ENCODE data around the gene MAML2. TPM values are rescaled to one million over a fixed set of nuclear protein-coding genes. Genes with fewer than 3 reads are reported as not detected.

Gene MAML2
- total RNA-seq, 1 experiment from 2014 or later: 22.7 TPM

DNA sequence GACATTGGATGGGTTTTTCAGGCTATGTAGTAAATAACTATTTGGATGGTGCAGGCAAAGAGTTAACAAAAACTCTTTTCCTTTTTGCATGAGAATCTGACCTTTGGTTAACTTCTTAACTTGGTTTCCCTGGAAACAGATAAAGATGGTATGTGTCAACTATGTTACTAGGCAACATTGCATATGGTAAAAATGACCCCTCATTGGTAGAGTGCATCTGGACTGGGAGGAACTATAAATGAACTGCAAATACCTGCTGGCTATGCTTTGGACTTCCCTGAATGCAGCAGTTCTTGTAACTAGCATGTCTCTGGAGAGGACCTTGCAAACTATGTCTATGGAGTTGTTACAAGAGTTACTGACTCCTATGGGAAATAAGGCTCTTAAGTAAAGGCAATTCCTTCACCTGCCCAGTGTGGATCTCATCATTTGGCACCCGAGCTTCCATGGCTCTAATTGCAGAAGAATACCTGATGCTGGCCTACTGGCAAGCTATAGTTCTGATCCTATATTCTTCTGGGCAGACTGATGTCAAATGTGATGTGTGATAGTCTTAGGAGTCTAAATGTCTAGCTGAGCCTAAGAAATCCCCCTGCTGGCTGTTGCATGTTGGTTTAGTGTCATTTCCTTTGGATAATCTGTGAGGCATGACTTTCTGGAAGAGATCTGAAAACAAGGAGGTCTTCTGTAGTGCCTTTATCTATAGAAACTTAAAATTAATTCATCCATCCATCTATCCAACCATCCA, 292.4 kb downstream of the MAML2 start:
- H3K4me1 Mint-ChIP-seq (ENCODE audit: low read depth, unreplicated experiment): peaks cover 61% of the 10 kb centered on the region
- TF ChIP-seq, protein P1, sequence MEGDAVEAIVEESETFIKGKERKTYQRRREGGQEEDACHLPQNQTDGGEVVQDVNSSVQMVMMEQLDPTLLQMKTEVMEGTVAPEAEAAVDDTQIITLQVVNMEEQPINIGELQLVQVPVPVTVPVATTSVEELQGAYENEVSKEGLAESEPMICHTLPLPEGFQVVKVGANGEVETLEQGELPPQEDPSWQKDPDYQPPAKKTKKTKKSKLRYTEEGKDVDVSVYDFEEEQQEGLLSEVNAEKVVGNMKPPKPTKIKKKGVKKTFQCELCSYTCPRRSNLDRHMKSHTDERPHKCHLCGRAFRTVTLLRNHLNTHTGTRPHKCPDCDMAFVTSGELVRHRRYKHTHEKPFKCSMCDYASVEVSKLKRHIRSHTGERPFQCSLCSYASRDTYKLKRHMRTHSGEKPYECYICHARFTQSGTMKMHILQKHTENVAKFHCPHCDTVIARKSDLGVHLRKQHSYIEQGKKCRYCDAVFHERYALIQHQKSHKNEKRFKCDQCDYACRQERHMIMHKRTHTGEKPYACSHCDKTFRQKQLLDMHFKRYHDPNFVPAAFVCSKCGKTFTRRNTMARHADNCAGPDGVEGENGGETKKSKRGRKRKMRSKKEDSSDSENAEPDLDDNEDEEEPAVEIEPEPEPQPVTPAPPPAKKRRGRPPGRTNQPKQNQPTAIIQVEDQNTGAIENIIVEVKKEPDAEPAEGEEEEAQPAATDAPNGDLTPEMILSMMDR (IDR thresholded peaks at IDR 0.05; ENCODE audit: unreplicated experiment): no peak
- CTCF ChIA-PET: no interaction called here
- TSS peak; percentile 72 for BruUV-seq (replicated peaks)
- DNase-seq: peak; percentile 18
- peaks cover 14% of the 10 kb centered on the region for H3K36me3 Mint-ChIP-seq (ENCODE audit: insufficient read depth, unreplicated experiment)
- no peak overlapping the region for H3K4me3 Mint-ChIP-seq (ENCODE audit: low read depth, unreplicated experiment)
- H3K27me3 Mint-ChIP-seq (ENCODE audit: unreplicated experiment): no peaks in the 10 kb centered on the region
- no peaks in the 10 kb centered on the region for H3K9me3 Mint-ChIP-seq (ENCODE audit: low read depth, unreplicated experiment)
- intact Hi-C loops (cut with micrococcal nuclease; ENCODE audit: unreplicated experiment): loop anchor here (5.0 to 10.0 kb wide), 2 partner anchors 38 to 206 kb away; no protein-coding TSS in a partner anchor
- H3K27ac Mint-ChIP-seq (ENCODE audit: unreplicated experiment): peak overlapping the region; percentile 66

DNA sequence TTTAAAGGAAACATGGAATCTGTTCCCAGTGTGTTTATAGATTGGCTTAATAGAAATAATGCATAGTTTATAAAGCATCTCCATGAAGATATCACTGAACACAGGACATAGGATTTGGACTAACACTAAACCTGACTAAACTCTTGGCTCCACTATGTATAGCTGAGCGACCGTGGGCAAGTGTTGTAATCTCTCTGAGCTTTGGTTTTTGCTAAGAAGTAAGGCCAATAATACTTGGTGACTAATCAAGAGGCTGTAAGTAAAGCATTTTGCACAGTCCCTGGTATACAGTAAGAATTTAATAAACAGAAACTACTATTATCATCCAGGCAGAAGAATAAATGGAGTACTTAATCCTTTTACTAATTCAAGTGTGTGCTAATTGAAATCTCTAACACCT, 293.6 kb downstream of the MAML2 start:
- TF ChIP-seq, protein P1 (IDR thresholded peaks at IDR 0.05; ENCODE audit: unreplicated experiment): no peak
- intact Hi-C loops (cut with micrococcal nuclease; ENCODE audit: unreplicated experiment): no loop called here
- Mint-ChIP-seq H3K9me3 (ENCODE audit: low read depth, unreplicated experiment) (no peaks in the 10 kb centered on the region), H3K36me3 (ENCODE audit: insufficient read depth, unreplicated experiment) (peaks cover 11% of the 10 kb centered on the region), H3K27me3 (ENCODE audit: unreplicated experiment) (no peaks in the 10 kb centered on the region), H3K4me1 (ENCODE audit: low read depth, unreplicated experiment) (peaks cover 49% of the 10 kb centered on the region), H3K27ac (ENCODE audit: unreplicated experiment) (no peak overlapping the region), H3K4me3 (ENCODE audit: low read depth, unreplicated experiment) (no peak overlapping the region)
- BruUV-seq (replicated peaks): no TSS peak
- CTCF ChIA-PET: no interaction called here
- DNase-seq: no peak

DNA sequence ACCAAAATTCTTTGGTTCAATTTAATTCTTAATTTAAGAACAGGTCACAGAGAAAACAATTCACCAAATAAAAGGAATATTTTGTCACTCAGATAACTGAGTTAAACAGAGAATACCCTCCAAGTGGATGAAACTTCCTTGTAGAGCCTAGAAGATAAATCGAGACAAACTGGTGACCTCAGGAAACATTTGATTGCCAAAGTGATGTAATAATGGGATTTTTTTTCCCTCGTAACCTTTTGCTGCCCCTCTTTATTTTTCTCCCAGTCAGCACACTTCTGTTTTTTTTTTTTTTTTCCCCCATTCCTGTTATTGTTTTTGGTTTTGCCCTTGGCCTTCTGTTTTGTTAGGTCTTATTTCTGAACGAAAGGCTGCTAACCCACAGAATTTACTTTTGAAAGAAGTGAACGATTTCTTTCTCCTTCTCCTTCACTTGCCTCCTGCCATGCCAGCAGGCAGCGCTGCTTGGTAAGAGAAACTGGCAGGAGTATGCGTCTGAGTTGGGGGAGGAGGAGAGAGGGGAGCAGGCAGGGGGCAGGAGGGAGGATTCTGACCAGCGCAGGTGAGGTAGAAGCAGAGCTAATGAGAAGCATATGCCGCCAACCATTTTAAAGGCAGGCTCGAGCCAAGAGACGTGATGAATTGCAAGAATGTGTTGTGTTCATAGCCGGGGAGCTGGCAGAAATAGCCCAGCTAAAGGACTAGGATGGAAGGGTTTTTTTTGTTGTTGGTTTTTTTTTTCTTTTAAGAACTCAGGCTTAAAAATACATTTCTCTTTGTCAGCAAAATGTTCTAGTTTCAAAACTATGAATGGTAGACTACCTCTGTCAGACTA, 297.2 kb downstream of the MAML2 start:
- Mint-ChIP-seq H3K4me3 (ENCODE audit: low read depth, unreplicated experiment) (no peak overlapping the region), H3K9me3 (ENCODE audit: low read depth, unreplicated experiment) (no peaks in the 10 kb centered on the region), H3K27ac (ENCODE audit: unreplicated experiment) (no peak overlapping the region), H3K27me3 (ENCODE audit: unreplicated experiment) (no peaks in the 10 kb centered on the region), H3K36me3 (ENCODE audit: insufficient read depth, unreplicated experiment) (peaks cover 13% of the 10 kb centered on the region), H3K4me1 (ENCODE audit: low read depth, unreplicated experiment) (peaks cover 26% of the 10 kb centered on the region)
- TF ChIP-seq, protein P1 (IDR thresholded peaks at IDR 0.05; ENCODE audit: unreplicated experiment): no peak
- CTCF ChIA-PET: interaction anchor here (1.2 kb wide), 1 partner anchor 8 kb away, joined by 3 read pairs; no protein-coding TSS in a partner anchor
- intact Hi-C loops (cut with micrococcal nuclease; ENCODE audit: unreplicated experiment): no loop called here
- DNase-seq: no peak
- no TSS peak for BruUV-seq (replicated peaks)

DNA sequence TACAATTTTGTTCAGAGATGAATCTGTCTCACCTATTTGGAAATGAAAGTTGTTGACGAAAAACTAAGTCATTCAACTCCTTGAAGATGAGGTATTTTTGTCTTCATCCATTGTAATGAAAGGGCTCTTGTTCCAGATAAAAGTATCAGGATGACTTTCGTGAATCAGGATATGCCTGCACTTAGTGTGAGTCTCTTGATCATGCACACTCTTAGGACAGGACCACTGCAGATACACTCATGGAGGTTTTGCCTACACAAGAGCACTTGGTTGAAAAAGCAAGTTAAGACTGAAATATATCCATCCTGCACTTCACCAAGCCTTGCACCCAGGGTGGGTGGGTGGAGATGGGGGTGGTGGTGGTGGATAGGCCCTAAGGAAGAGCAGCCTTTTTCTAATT, 298.2 kb downstream of the MAML2 start:
- Mint-ChIP-seq H3K9me3 (ENCODE audit: low read depth, unreplicated experiment) (no peaks in the 10 kb centered on the region), H3K4me3 (ENCODE audit: low read depth, unreplicated experiment) (no peak overlapping the region), H3K27me3 (ENCODE audit: unreplicated experiment) (no peaks in the 10 kb centered on the region), H3K4me1 (ENCODE audit: low read depth, unreplicated experiment) (peaks cover 18% of the 10 kb centered on the region), H3K36me3 (ENCODE audit: insufficient read depth, unreplicated experiment) (peaks cover 7% of the 10 kb centered on the region), H3K27ac (ENCODE audit: unreplicated experiment) (no peak overlapping the region)
- intact Hi-C loops (cut with micrococcal nuclease; ENCODE audit: unreplicated experiment): no loop called here
- no peak for DNase-seq
- CTCF ChIA-PET: no interaction called here
- TF ChIP-seq, protein P1 (IDR thresholded peaks at IDR 0.05; ENCODE audit: unreplicated experiment): no peak
- BruUV-seq (replicated peaks): no TSS peak

All from Calu3 (cell line).